NK-92 (cell line): Measurements from ENCODE around the gene CCDC149.
"Not testable (repeated sequence)": the region's sequence is repeated elsewhere in the genome, so short reads cannot be mapped to it uniquely, and the experiment has no call there.

Source experiments
- DNase-seq: peaks from one replicate; lab custom pipeline; 2025; ENCODE audit not compliant: unreplicated experiment; lab: John Stamatoyannopoulos, UW

CCDC149 gene

GRCh38 chr4:24917076-24917856 lies 4.4 kb upstream of the CCDC149 start:
- DNase-seq = no peak

GRCh38 chr4:24915121-24915922 lies 2.5 kb upstream of the CCDC149 start:
- DNase-seq = no peak

- DNase-seq = no peak
Measured at GRCh38 chr4:24914460-24914859, 1.6 kb upstream of the CCDC149 start.

GRCh38 chr4:24913119-24913485 lies 260 bp upstream of the CCDC149 start:
- no peak for DNase-seq

- no peak for DNase-seq
Measured at GRCh38 chr4:24910499-24910898, 2.3 kb downstream of the CCDC149 start.

GRCh38 chr4:24909606-24910005 lies 3.2 kb downstream of the CCDC149 start:
- not testable (repeated sequence) for DNase-seq

GRCh38 chr4:24897639-24898038 lies 15.2 kb downstream of the CCDC149 start:
- no peak for DNase-seq

- no peak for DNase-seq
Measured at GRCh38 chr4:24896977-24897376, 15.9 kb downstream of the CCDC149 start.

- DNase-seq = no peak
Measured at GRCh38 chr4:24896056-24896455, 16.8 kb downstream of the CCDC149 start.

GRCh38 chr4:24895461-24895860 lies 17.4 kb downstream of the CCDC149 start:
- DNase-seq = no peak

GRCh38 chr4:24894846-24895245 lies 18.0 kb downstream of the CCDC149 start:
- no peak for DNase-seq

GRCh38 chr4:24894243-24894642 lies 18.6 kb downstream of the CCDC149 start:
- no peak for DNase-seq

GRCh38 chr4:24892778-24893177 lies 20.1 kb downstream of the CCDC149 start:
- no peak for DNase-seq

GRCh38 chr4:24892278-24892677 lies 20.6 kb downstream of the CCDC149 start:
- DNase-seq = no peak

GRCh38 chr4:24890561-24891126 lies 22.2 kb downstream of the CCDC149 start:
- no peak for DNase-seq

- DNase-seq = no peak
Measured at GRCh38 chr4:24889991-24890390, 22.9 kb downstream of the CCDC149 start.

- DNase-seq = no peak
Measured at GRCh38 chr4:24888475-24889344, 24.1 kb downstream of the CCDC149 start.

GRCh38 chr4:24887881-24888430 lies 24.9 kb downstream of the CCDC149 start:
- DNase-seq = no peak

GRCh38 chr4:24886596-24886995 lies 26.2 kb downstream of the CCDC149 start:
- no peak for DNase-seq

- DNase-seq = no peak
Measured at GRCh38 chr4:24885342-24885741, 27.5 kb downstream of the CCDC149 start.

- DNase-seq = no peak
Measured at GRCh38 chr4:24884902-24885301, 27.9 kb downstream of the CCDC149 start.
